PC-3 (cell line): ENCODE results near the gene LMTK2. TPM values are rescaled to one million over a fixed set of nuclear protein-coding genes. Genes with fewer than 3 reads are reported as not detected.

Source experiments
- ATAC-seq: fragments of 200-7000 bp; cut with Tn5 transposase; 2 replicates; pipeline ENCODE4 v1.9.1; 2020; ENCODE audit warnings: mild to moderate bottlenecking, moderate library complexity
- BruUV-seq: library from RNA; stranded (reverse); fragments of 400-500 nt; replicated peaks from 2 replicates; lab custom pipeline; 2021; lab: Mats Ljungman, UMichigan
- CTCF ChIA-PET: fragments of 300-600 bp; sonication (Branson Sonifier 250); formaldehyde crosslinking; loops from one replicate; lab custom pipeline; 2022; ENCODE audit warnings: antibody characterized with exemption; lab: Charles Lee
- POLR2A ChIA-PET: fragments of 300-600 bp; sonication (Branson Sonifier 250); formaldehyde crosslinking; loops from one replicate; lab custom pipeline; 2022; ENCODE audit warnings: antibody characterized with exemption; ENCODE audit not compliant: unreplicated experiment; lab: Charles Lee
- DNase-seq: peaks from one replicate; pipeline ENCODE4 v3.0.0-alpha.2; 2015
- H2AFZ ChIP-seq: fragments of 300-600 bp; sonication (generic); 2 replicates; pipeline ENCODE4 v1.6.0; 2016; ENCODE audit warnings: antibody characterized with exemption, low read length
- H3F3A ChIP-seq: fragments of 300-600 bp; sonication (generic); one replicate; pipeline ENCODE4 v1.6.0; 2017; ENCODE audit warnings: antibody characterized with exemption, low read length, control low read depth, mild to moderate bottlenecking; ENCODE audit not compliant: unreplicated experiment
- H3K27ac ChIP-seq: fragments of 300-600 bp; sonication (generic); 2 replicates; pipeline ENCODE4 v1.5.1; 2016; ENCODE audit warnings: mild to moderate bottlenecking, low read length
- H3K27me3 ChIP-seq: fragments of 300-600 bp; sonication (generic); 2 replicates; pipeline ENCODE4 v1.6.1; 2016; ENCODE audit warnings: low read length, mixed read lengths
- H3K36me3 ChIP-seq: fragments of 300-600 bp; sonication (generic); 2 replicates; pipeline ENCODE4 v1.6.1; 2016; ENCODE audit warnings: low read depth, mixed run types, low read length, mixed read lengths
- H3K4me1 ChIP-seq: fragments of 300-600 bp; sonication (generic); 2 replicates; pipeline ENCODE4 v1.5.1; 2016; ENCODE audit warnings: low read length; ENCODE audit not compliant: insufficient read depth
- H3K4me2 ChIP-seq: fragments of 300-600 bp; sonication (generic); 2 replicates; pipeline ENCODE4 v1.6.0; 2016; ENCODE audit warnings: low read length
- H3K4me3 ChIP-seq: fragments of 300-600 bp; sonication (generic); 2 replicates; pipeline ENCODE4 v1.5.1; 2016; ENCODE audit warnings: mild to moderate bottlenecking, low read length, mixed read lengths
- H3K79me2 ChIP-seq: fragments of 300-600 bp; sonication (generic); 2 replicates; pipeline ENCODE4 v1.6.1; 2017; ENCODE audit warnings: low read length, mixed read lengths
- H3K9ac ChIP-seq: fragments of 300-600 bp; sonication (generic); 2 replicates; pipeline ENCODE4 v1.6.0; 2016; ENCODE audit warnings: mild to moderate bottlenecking, low read length
- H3K9me2 ChIP-seq: fragments of 300-600 bp; sonication (generic); replicated peaks from 2 replicates; pipeline ENCODE4 v1.6.1; 2016; ENCODE audit warnings: mixed run types, low read length, mixed read lengths
- H3K9me3 ChIP-seq: fragments of 300-600 bp; sonication (generic); 2 replicates; pipeline ENCODE4 v1.6.1; 2016; ENCODE audit warnings: low read length, mixed read lengths
- H4K20me1 ChIP-seq: fragments of 300-600 bp; sonication (generic); 2 replicates; pipeline ENCODE4 v1.6.1; 2016; ENCODE audit warnings: low read length, mixed read lengths
- CTCF ChIP-seq: fragments of 300-600 bp; sonication (generic); conservative IDR thresholded peaks from 2 replicates; pipeline ENCODE4 v1.5.1; 2017; ENCODE audit warnings: antibody characterized with exemption, low read depth, mild to moderate bottlenecking, low read length
- EZH2 ChIP-seq: fragments of 300-600 bp; sonication (generic); IDR thresholded peaks from one replicate; pipeline ENCODE4 v1.6.1; 2017; ENCODE audit warnings: antibody characterized with exemption, mild to moderate bottlenecking, low read length; ENCODE audit not compliant: unreplicated experiment
- EZH2phosphoT487 ChIP-seq: fragments of 300-600 bp; sonication (generic); IDR thresholded peaks from 2 replicates; pipeline ENCODE4 v1.6.1; 2018; ENCODE audit warnings: mild to moderate bottlenecking, antibody characterized with exemption, low read length, borderline replicate concordance
- intact Hi-C: fragments of 100-400 bp; cut with micrococcal nuclease; formaldehyde crosslinking; loops from 2 replicates; pipeline ENCODE4 v1.9.0; 2023
- total RNA-seq: library from RNA; depleted of rRNA; stranded (reverse); fragments of >200 nt; gene quantifications from 2 replicates; pipeline ENCODE4 v1.2.3, GENCODE V29; 2014

LMTK2 gene
- total RNA-seq, 1 experiment from 2014 or later: 9.0 TPM

- H3K79me2 ChIP-seq: no peaks in the 10 kb centered on the region
- no peak overlapping the region for H3K4me3 ChIP-seq
- intact Hi-C loops: no loop called here
- H3K27me3 ChIP-seq: no peaks in the 10 kb centered on the region
- no peaks in the 10 kb centered on the region for H3K9me2 ChIP-seq
- no peak overlapping the region for H3K27ac ChIP-seq
- H3K9me3 ChIP-seq: peaks cover 15% of the 10 kb centered on the region
- H3F3A ChIP-seq: no peaks in the 10 kb centered on the region
- H2AFZ ChIP-seq: no peak overlapping the region
- H3K4me1 ChIP-seq: no peaks in the 10 kb centered on the region
- no peaks in the 10 kb centered on the region for H3K36me3 ChIP-seq
- no peak overlapping the region for H3K4me2 ChIP-seq
- BruUV-seq: no TSS peak
- TF ChIP-seq EZH2 (no peak), CTCF (no peak), EZH2phosphoT487 (no peak)
- ATAC-seq: no peak
- ChIA-PET POLR2A (no interaction called here), CTCF (no interaction called here)
- no peaks in the 10 kb centered on the region for H4K20me1 ChIP-seq
- H3K9ac ChIP-seq: no peak overlapping the region
- DNase-seq: no peak
Observed at GRCh38 chr7:98100088-98100487, 6.6 kb upstream of the LMTK2 start.

GRCh38 chr7:98102170-98102569 lies 4.5 kb upstream of the LMTK2 start:
- ATAC-seq (no peak), DNase-seq (no peak)
- peaks cover 12% of the 10 kb centered on the region for H3K9me3 ChIP-seq
- BruUV-seq: no TSS peak
- intact Hi-C loops: no loop called here
- H3K4me1 ChIP-seq: peaks cover 9% of the 10 kb centered on the region
- H3K27me3 ChIP-seq: no peaks in the 10 kb centered on the region
- no peak overlapping the region for H3K9ac ChIP-seq
- ChIA-PET CTCF (no interaction called here), POLR2A (no interaction called here)
- no peak overlapping the region for H3K4me2 ChIP-seq
- TF ChIP-seq EZH2phosphoT487 (no peak), EZH2 (no peak), CTCF (no peak)
- H3F3A ChIP-seq: no peaks in the 10 kb centered on the region
- no peaks in the 10 kb centered on the region for H3K9me2 ChIP-seq
- no peak overlapping the region for H2AFZ ChIP-seq
- no peaks in the 10 kb centered on the region for H3K36me3 ChIP-seq
- H4K20me1 ChIP-seq: no peaks in the 10 kb centered on the region
- peaks cover 5% of the 10 kb centered on the region for H3K79me2 ChIP-seq
- H3K4me3 ChIP-seq: no peak overlapping the region
- H3K27ac ChIP-seq: no peak overlapping the region

- H3K4me2 ChIP-seq: peak overlapping the region; percentile 88
- CTCF ChIA-PET: interaction anchor here (0.7 to 1.5 kb wide), 6 partner anchors 13 to 1558 kb away, joined by 3 to 9 read pairs (median 4); no protein-coding TSS in a partner anchor
- H3K4me3 ChIP-seq: peak overlapping the region; percentile 80
- ATAC-seq (peak; percentile 28), DNase-seq (peak; percentile 59)
- POLR2A ChIA-PET: interaction anchor here (0.8 kb wide), 1 partner anchor 27 kb away, joined by 5 read pairs; no protein-coding TSS in a partner anchor
- BruUV-seq: TSS peak; percentile 20
- peak overlapping the region; percentile 82 for H3K27ac ChIP-seq
- TF ChIP-seq CTCF: no peak
- no peak for TF ChIP-seq EZH2
- TF ChIP-seq EZH2phosphoT487: no peak
- H3K36me3 ChIP-seq: no peaks in the 10 kb centered on the region
- H3F3A ChIP-seq: no peaks in the 10 kb centered on the region
- intact Hi-C loops: loop anchor here (1.0 to 5.0 kb wide), 4 partner anchors 27 to 234 kb away; partner anchors contain the start of gene ASNS
- H3K4me1 ChIP-seq: peaks cover 12% of the 10 kb centered on the region
- peak overlapping the region; percentile 95 for H3K9ac ChIP-seq
- no peaks in the 10 kb centered on the region for H3K9me2 ChIP-seq
- peaks cover 25% of the 10 kb centered on the region for H4K20me1 ChIP-seq
- H2AFZ ChIP-seq: no peak overlapping the region
- peaks cover 44% of the 10 kb centered on the region for H3K79me2 ChIP-seq
- no peaks in the 10 kb centered on the region for H3K9me3 ChIP-seq
- H3K27me3 ChIP-seq: no peaks in the 10 kb centered on the region
Observed at GRCh38 chr7:98105942-98106544, 619 bp upstream of the LMTK2 start.
